ENCODE data around the gene HIVEP3. TPM values are rescaled to one million over a fixed set of nuclear protein-coding genes. Genes with fewer than 3 reads are reported as not detected.

Gene HIVEP3
- total RNA-seq, 2 experiments from 2014 or later = 18.6 to 20.4 TPM

- intact Hi-C loops (cut with micrococcal nuclease) = no loop called here
- Mint-ChIP-seq H3K4me3 (no peak overlapping the region), H3K4me1 (ENCODE audit: low read depth) (peaks cover 3% of the 10 kb centered on the region), H3K27me3 (no peaks in the 10 kb centered on the region), H3K36me3 (ENCODE audit: low read depth) (peaks cover 44% of the 10 kb centered on the region), H3K27ac (no peak overlapping the region), H3K9me3 (no peaks in the 10 kb centered on the region)
- ATAC-seq (no peak), DNase-seq (no peak)
- ChIA-PET CTCF (no interaction called here), POLR2A (no interaction called here)
- no peak for TF ChIP-seq CTCF (IDR thresholded peaks at IDR 0.05)
Measured at GRCh38 chr1:41588334-41588875, 330.3 kb downstream of the HIVEP3 start.

GRCh38 chr1:41587791-41588190, 330.9 kb downstream of the HIVEP3 start:
- H3K27ac Mint-ChIP-seq = no peak overlapping the region
- H3K4me1 Mint-ChIP-seq (ENCODE audit: low read depth) = no peaks in the 10 kb centered on the region
- H3K36me3 Mint-ChIP-seq (ENCODE audit: low read depth) = peaks cover 44% of the 10 kb centered on the region
- CTCF ChIA-PET = no interaction called here
- ATAC-seq (no peak), DNase-seq (no peak)
- no peak for TF ChIP-seq CTCF (IDR thresholded peaks at IDR 0.05)
- H3K9me3 Mint-ChIP-seq = no peaks in the 10 kb centered on the region
- intact Hi-C loops (cut with micrococcal nuclease) = no loop called here
- no peak overlapping the region for H3K4me3 Mint-ChIP-seq
- H3K27me3 Mint-ChIP-seq = no peaks in the 10 kb centered on the region
- POLR2A ChIA-PET = no interaction called here

GRCh38 chr1:41586230-41586629, 332.5 kb downstream of the HIVEP3 start:
- POLR2A ChIA-PET = no interaction called here
- intact Hi-C loops (cut with micrococcal nuclease) = no loop called here
- H3K27ac Mint-ChIP-seq = no peak overlapping the region
- H3K27me3 Mint-ChIP-seq = no peaks in the 10 kb centered on the region
- peaks cover under 1% of the 10 kb centered on the region for H3K4me1 Mint-ChIP-seq (ENCODE audit: low read depth)
- H3K4me3 Mint-ChIP-seq = no peak overlapping the region
- DNase-seq = no peak
- H3K36me3 Mint-ChIP-seq (ENCODE audit: low read depth) = peaks cover 42% of the 10 kb centered on the region
- TF ChIP-seq CTCF (IDR thresholded peaks at IDR 0.05) = no peak
- CTCF ChIA-PET = interaction anchor here (1.3 kb wide), 1 partner anchor 11 kb away, joined by 4 read pairs; no protein-coding TSS in a partner anchor
- no peak for ATAC-seq
- no peaks in the 10 kb centered on the region for H3K9me3 Mint-ChIP-seq

- no peaks in the 10 kb centered on the region for H3K9me3 Mint-ChIP-seq
- CTCF ChIA-PET = interaction anchor here (1.1 kb wide), 1 partner anchor 15 kb away, joined by 3 read pairs; no protein-coding TSS in a partner anchor
- intact Hi-C loops (cut with micrococcal nuclease) = no loop called here
- ATAC-seq (no peak), DNase-seq (no peak)
- no peaks in the 10 kb centered on the region for H3K27me3 Mint-ChIP-seq
- peaks cover 9% of the 10 kb centered on the region for H3K4me1 Mint-ChIP-seq (ENCODE audit: low read depth)
- TF ChIP-seq CTCF (IDR thresholded peaks at IDR 0.05) = no peak
- H3K27ac Mint-ChIP-seq = no peak overlapping the region
- peaks cover 50% of the 10 kb centered on the region for H3K36me3 Mint-ChIP-seq (ENCODE audit: low read depth)
- POLR2A ChIA-PET = interaction anchor here (0.9 kb wide), 1 partner anchor 105 kb away, joined by 3 read pairs; no protein-coding TSS in a partner anchor
- no peak overlapping the region for H3K4me3 Mint-ChIP-seq
Measured at GRCh38 chr1:41583658-41584547, 334.8 kb downstream of the HIVEP3 start.
